Adipose tissue (tissue), 3 donors: ENCODE measurements around the gene GRAMD1B. TPM values are rescaled to one million over a fixed set of nuclear protein-coding genes. Genes with fewer than 3 reads are reported as not detected.
"Not testable (repeated sequence)": the region's sequence is repeated elsewhere in the genome, so short reads cannot be mapped to it uniquely, and the experiment has no call there.

Experiments used
- H3K27ac ChIP-seq: one replicate; pipeline ENCODE4 v1.5.1; 2013; ENCODE audit warnings: low read depth, low read length
- WGBS, 3 donors: extraction: QIAGEN DNeasy Blood & Tissue Kit; methylation state at CpG; one replicate each; pipeline ENCODE4 v1.1.7; 2013; 5-methylcytosine and 5-hydroxymethylcytosine counted together
- polyA plus RNA-seq, 3 donors: library from polyadenylated mRNA; stranded (reverse); fragments of 200-250 nt; gene quantifications; one replicate each; pipeline ENCODE4 v1.2.3, GENCODE V29; 2013
- donor health status: healthy with polysubstance abuse.
- donor health status: Bipolar disorder and iron deficiency.
- donor health status: healthy.

The GRAMD1B gene
- polyA plus RNA-seq, 3 donors, result 0.34 to 1.1 (median 0.69) TPM

- 87 to 91% (median 87%) methylated on average over 2 of the region's 2 CpGs for WGBS, 3 donors
- H3K27ac ChIP-seq, result no peak overlapping the region
Observed at GRCh38 chr11:123624974-123625373, 194.9 kb downstream of the GRAMD1B start.

- WGBS, 3 donors, result 16 to 59% (median 25%) methylated on average over 10 of the region's 10 CpGs
- H3K27ac ChIP-seq, result no peak overlapping the region
Observed at GRCh38 chr11:123628936-123629683, 199.0 kb downstream of the GRAMD1B start.

GRCh38 chr11:123630126-123630608 lies 200.1 kb downstream of the GRAMD1B start:
- H3K27ac ChIP-seq, result no peak overlapping the region
- 43 to 49% (median 49%) methylated on average over 3 of the region's 3 CpGs for WGBS, 3 donors

- no peak overlapping the region for H3K27ac ChIP-seq
- 63 to 75% (median 66%) methylated on average over 5 of the region's 5 CpGs for WGBS, 3 donors
Observed at GRCh38 chr11:123640029-123640428, 210.0 kb downstream of the GRAMD1B start.

- H3K27ac ChIP-seq, result no peak overlapping the region
- WGBS, 3 donors, result 26 to 36% (median 33%) methylated on average over 22 of the region's 22 CpGs
Observed at GRCh38 chr11:123640677-123641494, 210.8 kb downstream of the GRAMD1B start.

- WGBS, 3 donors, result 63 to 72% (median 71%) methylated on average over 4 of the region's 4 CpGs
Observed at GRCh38 chr11:123641495-123641840, 211.4 kb downstream of the GRAMD1B start.

GRCh38 chr11:123642435-123642834 lies 212.4 kb downstream of the GRAMD1B start:
- H3K27ac ChIP-seq, result no peak overlapping the region
- WGBS, 3 donors, result 83 to 89% (median 87%) methylated on average over 15 of the region's 15 CpGs

More at GRCh38 chr11:123641495-123641840, 211.4 kb downstream of the GRAMD1B start:
- no peak overlapping the region for H3K27ac ChIP-seq

- H3K27ac ChIP-seq, result no peak overlapping the region
- 69 to 87% (median 84%) methylated on average over 12 of the region's 12 CpGs for WGBS, 3 donors
Observed at GRCh38 chr11:123645286-123645975, 215.4 kb downstream of the GRAMD1B start.

GRCh38 chr11:123650901-123651300 lies 220.8 kb downstream of the GRAMD1B start:
- H3K27ac ChIP-seq, result no peak overlapping the region
- WGBS, 3 donors, result 90 to 97% (median 96%) methylated on average over 2 of the region's 2 CpGs

- no peak overlapping the region for H3K27ac ChIP-seq
- 30 to 65% (median 59%) methylated on average over 2 of the region's 2 CpGs for WGBS, 3 donors
Observed at GRCh38 chr11:123652599-123652998, 222.5 kb downstream of the GRAMD1B start.

- 9 to 15% (median 11%) methylated on average over 10 of the region's 10 CpGs for WGBS, 3 donors
- H3K27ac ChIP-seq, result no peak overlapping the region
Observed at GRCh38 chr11:123653483-123653826, 223.4 kb downstream of the GRAMD1B start.

- 0 to 1% (median 1%) methylated on average over 52 to 64 of the region's 64 CpGs for WGBS, 3 donors
- no peak overlapping the region for H3K27ac ChIP-seq
Observed at GRCh38 chr11:123653827-123654565, 223.9 kb downstream of the GRAMD1B start.

- 1 to 2% (median 1%) methylated on average over 33 to 44 of the region's 44 CpGs for whole genome bisulfite sequencing, 3 donors
- H3K27ac ChIP-seq, result no peak within 1 kb of the TSS
Observed at GRCh38 chr11:123654566-123655081, 224.6 kb downstream of the GRAMD1B start, which contains the start of gene SCN3B. Gene SCN3B, minus strand, starts transcription at chr11:123654624. Its CDS starts 823 bp downstream, at chr11:123653801.

- H3K27ac ChIP-seq, result no peak overlapping the region
- 62 to 71% (median 66%) methylated on average over 2 of the region's 2 CpGs for WGBS, 3 donors
Observed at GRCh38 chr11:123659311-123659710, 229.2 kb downstream of the GRAMD1B start.

GRCh38 chr11:123659965-123660364 lies 229.9 kb downstream of the GRAMD1B start:
- H3K27ac ChIP-seq, result not testable (repeated sequence)
- WGBS, 3 donors, result 17 to 28% (median 20%) methylated on average over 3 of the region's 3 CpGs

GRCh38 chr11:123665306-123665705 lies 235.2 kb downstream of the GRAMD1B start:
- WGBS, 3 donors, result 59 to 76% (median 64%) methylated on average over 1 of the region's 1 CpG

GRCh38 chr11:123670081-123670480 lies 240.0 kb downstream of the GRAMD1B start:
- WGBS, 3 donors, result 57 to 85% (median 73%) methylated on average over 1 of the region's 1 CpG
- no peak overlapping the region for H3K27ac ChIP-seq

More at GRCh38 chr11:123665306-123665705, 235.2 kb downstream of the GRAMD1B start:
- no peak overlapping the region for H3K27ac ChIP-seq

GRCh38 chr11:123671534-123671933 lies 241.5 kb downstream of the GRAMD1B start:
- WGBS, 3 donors, result 60 to 82% (median 77%) methylated on average over 9 of the region's 9 CpGs
- H3K27ac ChIP-seq, result no peak overlapping the region
